T-helper 2 cell treated with Interferon-gamma antibody and Interleukin-4, amounts not matched to agents 5 μg/mL and 100 μg/mL, for 36 hours (primary cell): ENCODE data around the gene FOS.
"Not testable (repeated sequence)": the region's sequence is repeated elsewhere in the genome, so short reads cannot be mapped to it uniquely, and the experiment has no call there.

Source experiments
- DNase-seq: peaks from one replicate; pipeline ENCODE4 v3.0.0; 2021; ENCODE audit warnings: low spot score
- H3K27ac Mint-ChIP-seq: one replicate; pipeline ENCODE4 v1.8.0; 2021; ENCODE audit warnings: mild to moderate bottlenecking, mixed read lengths
- H3K27me3 Mint-ChIP-seq: one replicate; pipeline ENCODE4 v1.8.0; 2021; ENCODE audit warnings: low read depth, mixed read lengths
- H3K36me3 Mint-ChIP-seq: one replicate; pipeline ENCODE4 v1.8.0; 2021; ENCODE audit warnings: low read depth, mixed read lengths
- H3K4me1 Mint-ChIP-seq: one replicate; pipeline ENCODE4 v1.8.0; 2021; ENCODE audit warnings: low read depth, mixed read lengths
- H3K4me3 Mint-ChIP-seq: one replicate; pipeline ENCODE4 v1.8.0; 2022; ENCODE audit warnings: mild to moderate bottlenecking, moderate library complexity, mixed read lengths
- H3K9me3 Mint-ChIP-seq: one replicate; pipeline ENCODE4 v1.8.0; 2021; ENCODE audit warnings: mixed read lengths

The FOS gene

DNA sequence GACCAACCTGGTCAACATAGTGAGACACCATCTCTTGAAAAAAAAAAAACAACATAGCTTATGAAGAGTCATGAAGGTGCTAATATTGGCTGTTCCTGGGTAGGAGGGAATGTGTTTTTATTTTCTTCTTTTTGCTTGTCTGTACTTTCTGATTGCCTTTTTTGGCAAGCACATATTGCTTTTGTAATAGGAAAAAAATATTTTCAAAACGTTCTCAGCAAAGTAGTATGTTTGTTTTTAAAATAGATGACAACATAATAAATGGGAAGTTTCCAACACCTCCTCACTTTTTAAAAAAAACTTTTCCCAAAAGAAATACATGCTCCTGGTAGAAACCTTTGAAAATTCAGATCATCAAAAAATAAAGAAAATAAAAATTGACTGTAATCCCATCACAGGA is 20.9 kb downstream of the FOS start:
- peaks cover 26% of the 10 kb centered on the region for H3K4me1 Mint-ChIP-seq
- DNase-seq: no peak
- H3K36me3 Mint-ChIP-seq: no peaks in the 10 kb centered on the region
- peaks cover 8% of the 10 kb centered on the region for H3K27me3 Mint-ChIP-seq
- no peak overlapping the region for H3K4me3 Mint-ChIP-seq
- H3K9me3 Mint-ChIP-seq: no peaks in the 10 kb centered on the region
- no peak overlapping the region for H3K27ac Mint-ChIP-seq

DNA sequence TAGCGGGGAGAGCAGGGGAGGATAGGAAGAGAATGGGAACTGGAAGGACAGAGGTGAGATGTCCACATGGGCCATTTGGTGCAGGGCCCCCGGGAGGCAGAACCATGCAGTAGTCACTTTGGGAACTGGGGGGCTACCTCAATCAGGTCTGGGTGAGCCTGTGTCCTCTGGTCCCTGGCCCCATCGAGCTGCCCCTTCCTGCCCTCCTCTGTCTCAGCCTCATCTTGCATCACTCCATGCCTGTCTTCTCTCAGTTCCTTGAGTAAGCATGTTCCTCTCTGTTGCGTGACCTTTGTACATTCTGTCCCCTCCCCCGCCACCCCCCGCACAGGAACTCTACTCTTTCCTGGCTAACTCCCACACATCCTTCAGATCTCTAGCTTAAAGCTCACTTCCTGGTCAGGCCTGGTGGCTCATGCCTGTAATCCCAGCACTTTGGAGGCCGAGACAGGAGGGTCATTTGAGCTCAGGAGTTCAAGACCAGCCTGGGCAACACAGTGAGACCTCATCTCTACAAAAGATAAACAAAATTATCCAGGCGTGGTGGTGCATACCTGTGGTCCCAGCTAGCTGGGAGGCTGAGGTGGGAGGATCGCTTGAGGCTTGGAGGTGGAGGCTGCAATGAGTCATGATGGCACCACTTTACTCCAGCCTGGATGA is 23.2 kb downstream of the FOS start:
- peak overlapping the region; percentile 56 for H3K27ac Mint-ChIP-seq
- peak; percentile 36 for DNase-seq
- H3K36me3 Mint-ChIP-seq: no peaks in the 10 kb centered on the region
- peaks cover 2% of the 10 kb centered on the region for H3K27me3 Mint-ChIP-seq
- H3K4me1 Mint-ChIP-seq: peaks cover 13% of the 10 kb centered on the region
- no peaks in the 10 kb centered on the region for H3K9me3 Mint-ChIP-seq
- H3K4me3 Mint-ChIP-seq: peak overlapping the region; percentile 42

DNA sequence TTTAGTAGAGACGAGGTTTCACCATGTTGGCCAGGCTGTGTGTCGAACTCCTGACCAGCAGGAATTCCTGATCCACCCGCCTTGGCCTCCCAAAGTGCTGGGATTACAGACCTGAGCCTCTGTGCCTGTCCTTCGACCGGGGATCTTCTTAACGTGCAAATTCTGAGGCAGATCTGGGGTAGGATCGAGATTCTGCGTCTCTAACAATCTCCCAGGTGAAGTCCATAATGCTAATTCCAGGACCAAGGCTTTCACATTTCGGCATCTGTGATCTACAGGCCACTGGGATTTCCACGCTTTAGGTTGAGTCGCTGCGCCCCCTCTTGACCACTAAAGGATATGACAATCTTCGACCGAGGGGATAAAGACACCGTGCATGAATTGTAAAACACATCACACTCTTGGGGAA is 24.8 kb downstream of the FOS start:
- Mint-ChIP-seq H3K9me3 (no peaks in the 10 kb centered on the region), H3K27ac (peak overlapping the region; percentile 57), H3K4me3 (no peak overlapping the region), H3K36me3 (no peaks in the 10 kb centered on the region), H3K4me1 (peaks cover 20% of the 10 kb centered on the region), H3K27me3 (peaks cover 2% of the 10 kb centered on the region)
- DNase-seq: peak; percentile 48

GRCh38 chr14:75306410-75306809 is 27.8 kb downstream of the FOS start:
- H3K9me3 Mint-ChIP-seq, H3K27me3 Mint-ChIP-seq, H3K27ac Mint-ChIP-seq, DNase-seq, H3K4me3 Mint-ChIP-seq, H3K36me3 Mint-ChIP-seq: not testable (repeated sequence)
- H3K4me1 Mint-ChIP-seq: peaks cover 22% of the 10 kb centered on the region

GRCh38 chr14:75306927-75307699 is 28.5 kb downstream of the FOS start:
- Mint-ChIP-seq H3K4me3 (no peak overlapping the region), H3K27ac (no peak overlapping the region), H3K27me3 (peaks cover 2% of the 10 kb centered on the region), H3K9me3 (no peaks in the 10 kb centered on the region), H3K36me3 (no peaks in the 10 kb centered on the region), H3K4me1 (peaks cover 21% of the 10 kb centered on the region)
- no peak for DNase-seq

- no peaks in the 10 kb centered on the region for H3K36me3 Mint-ChIP-seq
- no peak overlapping the region for H3K27ac Mint-ChIP-seq
- H3K4me1 Mint-ChIP-seq: peaks cover 18% of the 10 kb centered on the region
- peaks cover 2% of the 10 kb centered on the region for H3K27me3 Mint-ChIP-seq
- H3K4me3 Mint-ChIP-seq: no peak overlapping the region
- H3K9me3 Mint-ChIP-seq: no peaks in the 10 kb centered on the region
- DNase-seq: peak; percentile 61
Measured at GRCh38 chr14:75307700-75308379, 29.2 kb downstream of the FOS start.

GRCh38 chr14:75308991-75309390 is 30.4 kb downstream of the FOS start:
- H3K4me3 Mint-ChIP-seq: not testable (repeated sequence)
- H3K4me1 Mint-ChIP-seq: peaks cover 14% of the 10 kb centered on the region

GRCh38 chr14:75309561-75309960 is 30.9 kb downstream of the FOS start:
- H3K9me3 Mint-ChIP-seq, H3K27me3 Mint-ChIP-seq, H3K27ac Mint-ChIP-seq, H3K4me3 Mint-ChIP-seq, H3K36me3 Mint-ChIP-seq, DNase-seq: not testable (repeated sequence)
- peaks cover 14% of the 10 kb centered on the region for H3K4me1 Mint-ChIP-seq

More at GRCh38 chr14:75308991-75309390, 30.4 kb downstream of the FOS start:
- not testable (repeated sequence) for H3K9me3 Mint-ChIP-seq, H3K27ac Mint-ChIP-seq, DNase-seq, H3K36me3 Mint-ChIP-seq, H3K27me3 Mint-ChIP-seq

DNA sequence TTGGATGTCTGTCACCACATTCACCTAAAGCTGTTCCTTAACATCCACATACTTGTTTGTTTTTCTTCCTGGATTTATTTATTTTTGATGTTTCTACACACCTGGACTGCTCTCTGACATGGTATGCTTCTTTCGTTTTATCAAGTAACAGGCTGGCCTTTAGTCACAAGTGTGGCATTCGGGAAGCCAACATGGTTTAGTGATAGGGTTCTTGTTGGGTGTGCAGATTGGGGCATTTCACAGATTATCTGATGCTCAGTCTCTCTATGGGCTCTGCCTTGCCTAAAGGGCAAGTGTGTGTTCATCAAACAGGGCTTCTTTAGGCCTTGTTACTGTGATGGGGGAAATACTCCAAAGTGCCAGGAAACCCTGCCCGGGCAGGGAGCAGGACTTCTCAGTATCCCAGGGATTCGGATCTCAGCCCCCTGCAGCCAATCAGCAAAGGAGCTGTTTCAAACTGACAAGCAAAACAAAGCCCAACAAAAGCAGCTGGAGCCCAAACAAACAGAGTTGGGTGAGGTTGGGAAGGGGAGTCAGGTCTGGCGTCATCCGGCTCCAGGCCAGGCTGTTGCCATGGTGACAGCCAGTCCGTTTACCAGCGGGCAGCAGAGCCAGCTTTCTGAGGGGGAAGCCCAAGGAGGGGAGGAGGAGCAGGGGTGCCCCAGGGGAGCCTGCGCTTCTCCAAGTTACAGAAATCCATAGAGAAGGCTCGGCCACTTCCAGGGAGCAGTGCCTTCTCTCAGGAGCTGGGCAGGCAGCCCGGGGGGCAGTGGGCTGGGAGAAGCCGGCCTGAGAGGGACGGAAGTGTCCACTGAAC is 31.9 kb downstream of the FOS start:
- H3K9me3 Mint-ChIP-seq: no peaks in the 10 kb centered on the region
- H3K4me1 Mint-ChIP-seq: peaks cover 14% of the 10 kb centered on the region
- H3K27ac Mint-ChIP-seq: no peak overlapping the region
- H3K4me3 Mint-ChIP-seq: no peak overlapping the region
- H3K27me3 Mint-ChIP-seq: peaks cover 2% of the 10 kb centered on the region
- no peak for DNase-seq
- no peaks in the 10 kb centered on the region for H3K36me3 Mint-ChIP-seq

DNA sequence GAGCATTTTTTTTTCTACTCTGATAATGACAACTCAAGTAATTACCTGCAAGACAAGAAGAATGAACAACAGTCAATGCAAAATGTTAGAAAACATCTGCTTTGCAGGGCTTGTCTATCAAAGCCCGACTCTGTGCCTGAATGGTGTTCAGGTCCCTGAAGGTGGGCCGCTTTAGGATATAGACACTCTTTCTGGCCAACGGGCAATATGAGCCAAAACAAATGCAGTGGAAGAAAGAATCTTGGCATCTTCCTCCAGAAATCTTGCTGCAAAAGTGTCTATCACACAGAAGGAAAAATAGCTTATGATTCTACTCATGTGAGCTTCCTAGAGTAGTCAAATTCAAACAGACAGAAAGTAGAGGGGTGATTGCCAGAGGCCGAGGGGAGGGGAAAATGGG is 32.7 kb downstream of the FOS start:
- DNase-seq: no peak
- Mint-ChIP-seq H3K4me3 (no peak overlapping the region), H3K27ac (no peak overlapping the region), H3K4me1 (peaks cover 14% of the 10 kb centered on the region), H3K27me3 (peaks cover 7% of the 10 kb centered on the region), H3K36me3 (no peaks in the 10 kb centered on the region), H3K9me3 (no peaks in the 10 kb centered on the region)

- Mint-ChIP-seq H3K4me1 (peaks cover 15% of the 10 kb centered on the region), H3K27ac (no peak overlapping the region)
Measured at GRCh38 chr14:75312341-75312740, 33.7 kb downstream of the FOS start.

GRCh38 chr14:75313294-75313693 is 34.7 kb downstream of the FOS start:
- no peaks in the 10 kb centered on the region for H3K36me3 Mint-ChIP-seq
- no peak overlapping the region for H3K4me3 Mint-ChIP-seq
- no peak for DNase-seq
- peaks cover 14% of the 10 kb centered on the region for H3K27me3 Mint-ChIP-seq
- no peak overlapping the region for H3K27ac Mint-ChIP-seq
- peaks cover 12% of the 10 kb centered on the region for H3K4me1 Mint-ChIP-seq
- H3K9me3 Mint-ChIP-seq: no peaks in the 10 kb centered on the region

More at GRCh38 chr14:75312341-75312740, 33.7 kb downstream of the FOS start:
- Mint-ChIP-seq H3K36me3 (no peaks in the 10 kb centered on the region), H3K27me3 (peaks cover 10% of the 10 kb centered on the region), H3K4me3 (no peak overlapping the region), H3K9me3 (no peaks in the 10 kb centered on the region)
- no peak for DNase-seq

DNA sequence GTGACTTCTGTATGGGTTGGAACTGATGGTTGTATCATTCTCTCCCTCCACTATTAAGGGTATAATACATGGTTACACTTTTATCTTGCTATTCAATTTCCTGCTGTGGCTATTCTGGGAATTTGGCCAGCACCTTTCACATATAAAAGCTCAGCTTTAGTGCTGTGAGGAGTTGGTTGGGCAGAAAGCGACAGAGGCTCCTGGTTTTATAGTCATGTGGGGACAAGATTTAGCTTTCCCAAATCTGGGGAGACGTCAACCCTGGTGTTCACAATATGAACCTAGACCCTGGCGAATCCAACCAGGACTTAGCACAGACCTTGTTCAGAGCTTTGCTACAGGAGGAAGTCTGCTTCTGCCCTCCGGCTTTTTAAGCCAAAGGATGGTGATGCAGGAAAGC is 36.5 kb downstream of the FOS start:
- Mint-ChIP-seq H3K36me3 (no peaks in the 10 kb centered on the region), H3K4me1 (peaks cover 12% of the 10 kb centered on the region), H3K4me3 (no peak overlapping the region), H3K9me3 (no peaks in the 10 kb centered on the region), H3K27ac (no peak overlapping the region), H3K27me3 (peaks cover 14% of the 10 kb centered on the region)
- no peak for DNase-seq
